ENCODE results near the gene DNM1. TPM values are rescaled to one million over a fixed set of nuclear protein-coding genes. Genes with fewer than 3 reads are reported as not detected.

The DNM1 gene
- total RNA-seq, 1 donor from 2014 or later, result 33.4 TPM

DNA sequence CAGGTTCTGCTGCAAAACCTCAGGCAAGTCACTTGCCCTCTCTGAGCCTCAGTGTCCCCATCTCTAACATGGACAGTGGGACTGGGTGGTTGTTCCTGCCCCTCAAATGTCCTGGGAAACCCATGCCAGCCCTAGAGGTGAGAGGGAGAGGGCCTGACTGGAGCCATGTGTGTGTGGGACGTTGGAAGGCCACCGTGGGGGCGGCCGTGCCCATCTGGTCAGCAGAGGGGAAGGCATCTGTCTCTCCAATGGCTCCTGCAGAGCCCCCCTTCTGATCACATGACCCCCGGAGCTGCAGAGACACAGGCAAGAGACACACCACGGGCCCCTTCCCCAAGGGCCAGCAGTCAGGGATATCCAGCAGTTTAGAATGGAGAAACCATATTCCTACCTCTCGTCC lies 1.7 kb downstream of the DNM1 start:
- Histone ChIP-seq H3K27me3 (no peaks in the 10 kb centered on the region), H3K9me3 (no peaks in the 10 kb centered on the region), H3K36me3 (no peaks in the 10 kb centered on the region), H3K4me1 (peaks cover 24% of the 10 kb centered on the region), H3K27ac (peak overlapping the region; percentile 88), H3K4me3 (peak overlapping the region; percentile 74 to 89)
- intact Hi-C loops (cut with DNase I), result no loop called here
- TF ChIP-seq POLR2AphosphoS5 (IDR thresholded peaks at IDR 0.05; ENCODE audit: insufficient read depth in 1 of 2, low read depth in 1 of 2) (no peak), POLR2A (IDR thresholded peaks at IDR 0.05) (no peak), CTCF (IDR thresholded peaks at IDR 0.05) (no peak)
- DNase-seq (ENCODE audit: extremely low spot score in 2 of 2), result no peak

DNA sequence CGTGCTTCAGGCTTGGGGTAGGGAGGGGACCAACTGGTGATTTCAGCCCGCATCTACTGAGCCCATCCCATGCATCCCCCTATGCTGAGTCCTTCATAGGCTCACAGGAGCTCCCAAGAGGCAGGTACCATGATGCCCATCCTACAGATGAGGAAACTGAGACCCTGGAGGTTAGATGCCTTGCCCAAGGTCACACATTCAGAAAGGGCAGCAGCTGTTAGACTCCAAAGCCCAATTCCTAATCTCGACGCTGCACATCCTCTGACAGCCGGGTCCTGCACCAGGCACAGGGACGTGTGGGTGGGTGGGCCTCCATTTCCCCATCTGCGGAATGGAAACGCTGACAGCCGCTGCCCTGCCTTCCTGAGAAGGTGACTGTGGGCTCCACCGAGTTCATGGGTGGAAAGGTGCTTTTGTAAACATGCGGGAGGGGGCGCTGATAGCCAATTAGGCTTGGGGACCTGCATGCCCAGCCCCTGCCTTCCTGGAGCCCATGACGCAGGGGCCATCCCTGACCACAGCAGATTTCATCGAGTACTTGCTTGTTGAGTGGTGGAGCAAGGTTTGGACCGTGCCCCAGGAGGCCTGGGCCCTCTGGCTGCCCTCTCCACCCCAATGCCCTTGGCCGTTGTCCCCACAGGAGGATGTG lies 2.2 kb downstream of the DNM1 start:
- no peaks in the 10 kb centered on the region for H3K36me3 ChIP-seq
- peaks cover 25% of the 10 kb centered on the region for H3K4me1 ChIP-seq
- no peaks in the 10 kb centered on the region for H3K9me3 ChIP-seq
- no peaks in the 10 kb centered on the region for H3K27me3 ChIP-seq
- intact Hi-C loops (cut with DNase I), result no loop called here
- TF ChIP-seq POLR2AphosphoS5 (IDR thresholded peaks at IDR 0.05; ENCODE audit: insufficient read depth in 1 of 2, low read depth in 1 of 2), result no peak
- no peak for TF ChIP-seq CTCF (IDR thresholded peaks at IDR 0.05)
- TF ChIP-seq POLR2A (IDR thresholded peaks at IDR 0.05), result no peak
- peak overlapping the region; percentile 88 for H3K27ac ChIP-seq
- no peak for DNase-seq (ENCODE audit: extremely low spot score in 2 of 2)
- H3K4me3 ChIP-seq, result peak overlapping the region in 1 of 2 donors; percentile 89

DNA sequence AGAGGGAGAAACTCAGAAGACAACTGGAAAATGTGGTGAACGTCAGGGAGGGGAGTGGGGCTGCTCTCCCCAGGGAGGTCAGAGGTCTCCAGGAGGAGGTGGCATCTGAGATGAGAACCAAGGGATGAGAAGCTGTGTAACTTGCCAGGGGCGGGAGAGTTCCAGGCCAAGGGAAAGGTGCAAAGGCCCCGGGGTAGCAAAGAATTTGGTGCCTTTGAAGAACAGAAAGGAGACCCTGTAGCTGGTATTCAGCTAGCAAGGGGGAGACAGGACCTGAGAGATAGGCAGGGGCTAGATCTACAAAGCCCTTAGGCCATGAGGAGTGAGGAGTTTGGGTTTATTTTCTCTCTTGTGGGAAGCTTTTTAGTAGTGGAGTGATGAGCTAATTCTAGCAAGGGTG lies 3.3 kb downstream of the DNM1 start:
- Histone ChIP-seq H3K27me3 (no peaks in the 10 kb centered on the region), H3K9me3 (no peaks in the 10 kb centered on the region), H3K4me1 (peaks cover 34% of the 10 kb centered on the region), H3K4me3 (no peak overlapping the region), H3K36me3 (no peaks in the 10 kb centered on the region), H3K27ac (peak overlapping the region; percentile 88)
- TF ChIP-seq POLR2AphosphoS5 (IDR thresholded peaks at IDR 0.05; ENCODE audit: insufficient read depth in 1 of 2, low read depth in 1 of 2) (no peak), POLR2A (IDR thresholded peaks at IDR 0.05) (no peak), CTCF (IDR thresholded peaks at IDR 0.05) (no peak)
- DNase-seq (ENCODE audit: extremely low spot score in 2 of 2), result no peak
- intact Hi-C loops (cut with DNase I), result no loop called here

GRCh38 chr9:128206916-128207910 lies 4.0 kb downstream of the DNM1 start:
- intact Hi-C loops (cut with DNase I), result no loop called here
- no peaks in the 10 kb centered on the region for H3K27me3 ChIP-seq
- no peaks in the 10 kb centered on the region for H3K36me3 ChIP-seq
- no peaks in the 10 kb centered on the region for H3K9me3 ChIP-seq
- DNase-seq (ENCODE audit: extremely low spot score in 2 of 2), result no peak
- peaks cover 39% of the 10 kb centered on the region for H3K4me1 ChIP-seq
- TF ChIP-seq POLR2A (IDR thresholded peaks at IDR 0.05) (no peak), CTCF (IDR thresholded peaks at IDR 0.05) (no peak), POLR2AphosphoS5 (IDR thresholded peaks at IDR 0.05; ENCODE audit: insufficient read depth in 1 of 2, low read depth in 1 of 2) (no peak)
- H3K27ac ChIP-seq, result peak overlapping the region; percentile 88
- H3K4me3 ChIP-seq, result no peak overlapping the region
